Activated CD4-positive, alpha-beta T cell treated with anti-CD3 and anti-CD28 coated beads for 1 hour (primary cell): ENCODE results near the gene FAU.
"Not testable (repeated sequence)": the region's sequence is repeated elsewhere in the genome, so short reads cannot be mapped to it uniquely, and the experiment has no call there.

Source experiments
- DNase-seq: peaks from one replicate; pipeline ENCODE4 v3.0.0-alpha.2; 2020

The FAU gene

DNA sequence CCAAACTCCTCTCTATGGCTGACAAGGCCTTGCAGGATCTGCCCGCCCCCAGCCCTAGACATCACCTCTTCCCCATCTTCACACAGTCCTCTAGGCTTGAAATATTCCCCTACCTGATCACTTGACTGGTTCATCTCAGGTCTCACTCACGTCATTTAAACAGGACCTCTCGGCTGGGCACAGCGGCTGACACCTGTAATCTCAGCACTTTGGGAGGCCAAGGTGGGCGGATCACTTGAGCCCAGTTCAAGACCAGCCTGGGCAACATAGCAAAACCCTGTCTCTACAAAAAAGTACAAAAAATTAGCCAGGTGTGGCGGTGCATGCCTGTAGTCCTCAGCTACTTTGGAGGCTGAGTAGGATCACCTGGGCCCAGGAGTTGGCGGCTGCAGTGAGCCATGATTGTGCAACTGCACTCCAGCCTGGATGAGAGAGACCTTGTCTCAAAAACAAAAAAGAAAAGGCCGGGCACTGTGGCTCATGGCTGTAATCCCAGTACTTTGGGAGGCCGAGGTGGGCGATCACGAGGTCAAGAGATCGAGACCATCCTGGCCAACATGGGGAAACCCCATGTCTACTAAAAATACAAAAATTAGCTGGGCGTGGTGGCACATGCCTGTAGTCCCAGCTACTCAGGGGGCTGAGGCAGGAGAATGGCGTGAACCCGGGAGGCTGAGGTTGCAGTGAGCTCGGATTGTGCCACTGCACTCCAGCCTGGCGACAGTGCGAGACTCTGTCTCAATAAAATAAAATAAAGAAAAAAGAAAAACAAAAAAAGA is 2.9 kb downstream of the FAU start:
- DNase-seq = not testable (repeated sequence)

DNA sequence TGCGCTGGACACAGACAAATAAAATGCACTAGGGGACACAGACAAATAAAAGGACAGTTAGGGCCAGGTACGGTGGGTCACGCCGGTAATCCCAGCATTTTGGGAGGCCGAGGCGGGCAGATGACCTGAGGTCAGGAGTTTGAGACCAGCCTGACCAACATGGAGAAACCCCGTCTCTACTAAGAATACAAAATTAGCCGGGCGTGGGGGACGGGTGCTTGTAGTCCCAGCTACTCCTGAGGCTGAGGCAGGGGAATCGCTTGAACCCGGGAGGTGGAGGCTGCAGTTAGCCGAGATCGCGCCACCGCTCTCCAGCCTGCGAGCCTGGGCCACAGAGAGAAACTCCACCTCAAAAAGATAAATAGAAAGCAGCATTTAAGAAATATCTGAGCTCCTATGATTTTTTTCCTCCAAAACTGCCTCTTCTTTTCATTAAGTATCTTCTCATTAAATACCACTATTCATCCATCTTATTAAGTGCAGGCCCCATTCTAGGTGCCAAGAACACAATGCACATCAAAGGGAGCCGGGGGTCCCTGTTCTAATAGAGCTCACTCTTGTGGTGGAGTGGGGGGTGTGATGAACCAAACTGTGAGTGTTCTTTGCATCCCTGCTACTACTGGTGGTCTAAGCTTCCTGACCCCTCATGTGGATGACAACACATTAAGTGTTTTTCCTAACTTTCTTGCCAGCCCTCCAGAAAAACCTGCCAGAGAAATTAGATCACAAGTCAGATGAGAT is 3.7 kb downstream of the FAU start:
- DNase-seq = no peak

DNA sequence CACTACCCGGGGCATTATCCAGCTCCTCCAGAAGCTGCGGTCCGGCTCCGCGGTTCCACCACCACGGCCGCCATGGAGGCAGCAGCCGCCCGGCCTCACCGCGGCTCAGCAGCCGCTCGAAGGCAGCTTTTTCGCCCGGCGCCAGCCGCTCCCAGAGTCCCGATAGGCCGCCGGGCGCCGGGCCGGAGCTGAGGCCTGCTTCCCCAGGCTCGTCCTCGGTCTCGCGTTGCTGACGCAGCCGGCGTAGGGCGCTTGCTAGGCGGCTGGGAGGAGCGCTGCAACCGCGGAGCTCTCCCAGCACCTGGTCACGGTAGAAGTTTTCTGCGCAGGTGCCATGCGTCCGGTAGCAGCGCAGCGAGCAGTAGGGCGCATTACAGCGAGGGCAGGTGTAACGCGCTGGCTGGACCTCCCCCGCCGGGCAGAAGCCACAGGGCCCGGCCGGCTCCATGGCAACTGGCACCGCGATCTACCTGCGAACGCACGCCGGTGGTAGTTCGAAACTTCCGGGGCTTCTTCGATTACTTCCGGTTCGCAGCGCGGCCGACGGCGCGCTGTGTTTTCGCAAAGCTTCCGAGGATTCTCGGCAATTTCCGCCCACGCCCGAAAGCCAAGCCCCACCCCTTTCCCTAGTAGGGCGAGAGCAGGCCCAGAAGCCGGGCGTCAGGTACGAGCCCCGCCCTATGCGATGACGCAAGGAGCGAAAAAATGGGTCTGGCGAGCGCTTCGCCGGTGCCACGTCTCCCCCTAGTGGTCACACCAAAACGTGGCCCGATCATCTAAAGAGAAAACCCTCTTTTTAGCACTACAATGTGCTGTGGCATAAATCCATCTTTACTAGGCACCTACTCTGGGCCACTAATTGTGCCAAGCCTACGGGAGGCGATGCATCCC is 4.5 kb downstream of the FAU start, which contains the start of gene ZNHIT2:
Gene ZNHIT2, minus strand, starts transcription at position 496 of the 891 bp plus-strand sequence. Its CDS starts 48 bp downstream, at position 448.
- peak; percentile 100 for DNase-seq

DNA sequence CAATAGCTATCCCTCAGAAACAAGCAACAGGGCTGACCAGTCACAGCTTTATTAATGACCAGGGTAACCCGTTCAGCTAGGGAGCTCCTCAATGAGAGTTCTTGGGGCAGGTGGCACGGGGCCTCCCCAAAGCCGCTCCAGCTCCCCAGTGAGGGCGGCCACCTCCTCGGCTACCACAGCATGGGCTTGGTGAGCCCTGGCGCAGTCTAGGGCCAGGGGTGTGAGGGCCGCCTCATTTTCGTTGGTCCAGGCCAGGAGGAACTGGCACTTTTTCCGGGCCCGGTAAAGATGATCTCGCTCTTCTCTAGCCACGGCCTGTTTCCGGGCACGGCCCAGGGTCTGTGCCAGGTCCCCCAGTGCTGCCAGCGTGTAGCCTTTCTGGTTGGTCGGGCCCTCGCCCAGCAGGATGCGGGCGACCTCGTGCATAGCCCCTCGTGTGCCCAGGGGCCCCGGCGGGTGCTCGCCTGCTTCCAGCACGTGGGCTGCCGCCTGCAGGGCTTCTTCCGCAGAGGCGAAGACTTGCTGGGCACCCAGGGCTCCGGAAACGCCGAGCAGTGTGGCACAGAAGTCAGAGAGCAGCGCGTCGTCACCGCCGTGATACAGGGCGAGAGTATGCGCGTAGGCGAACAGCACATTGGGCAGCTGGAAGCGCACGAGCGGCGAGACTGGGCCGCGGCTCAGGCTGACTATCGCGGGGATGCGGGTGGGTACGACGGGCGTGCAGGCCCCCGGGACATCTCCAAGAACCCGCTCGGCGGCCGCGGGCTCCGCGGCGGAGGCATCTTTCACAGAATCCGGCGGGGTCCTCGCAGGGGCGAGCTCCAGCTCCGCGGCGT is 5.3 kb downstream of the FAU start:
- peak; percentile 43 for DNase-seq

DNA sequence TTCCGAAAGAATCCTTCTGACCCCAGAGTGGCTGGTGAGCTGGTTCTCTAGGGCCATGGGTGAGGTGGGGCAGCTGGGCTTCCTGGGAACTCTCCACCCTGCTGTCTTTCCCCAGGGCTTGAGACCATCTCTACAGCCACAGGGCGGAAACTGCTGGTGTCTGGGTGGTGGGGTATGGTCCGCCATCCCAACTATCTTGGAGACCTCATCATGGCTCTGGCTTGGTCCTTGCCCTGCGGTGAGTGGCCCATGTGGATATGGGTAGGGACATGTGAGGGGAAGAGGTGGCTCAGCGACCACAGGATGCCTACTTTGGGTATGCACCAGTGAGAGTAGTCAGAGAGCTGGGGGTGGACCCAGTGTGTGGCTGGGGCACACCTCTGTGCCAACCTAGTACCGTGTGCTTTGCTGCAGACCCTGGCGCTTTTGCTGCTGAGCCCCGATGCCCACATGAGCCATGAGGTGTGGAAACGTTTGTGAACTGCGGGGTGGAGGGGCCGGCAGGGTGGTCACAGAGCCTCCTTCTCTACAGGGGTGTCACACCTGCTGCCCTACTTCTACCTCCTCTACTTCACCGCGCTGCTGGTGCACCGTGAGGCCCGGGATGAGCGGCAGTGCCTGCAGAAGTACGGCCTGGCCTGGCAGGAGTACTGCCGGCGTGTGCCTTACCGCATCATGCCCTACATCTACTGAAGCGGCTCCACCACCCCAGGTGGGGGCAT is 6.4 kb downstream of the FAU start:
- no peak for DNase-seq

DNA sequence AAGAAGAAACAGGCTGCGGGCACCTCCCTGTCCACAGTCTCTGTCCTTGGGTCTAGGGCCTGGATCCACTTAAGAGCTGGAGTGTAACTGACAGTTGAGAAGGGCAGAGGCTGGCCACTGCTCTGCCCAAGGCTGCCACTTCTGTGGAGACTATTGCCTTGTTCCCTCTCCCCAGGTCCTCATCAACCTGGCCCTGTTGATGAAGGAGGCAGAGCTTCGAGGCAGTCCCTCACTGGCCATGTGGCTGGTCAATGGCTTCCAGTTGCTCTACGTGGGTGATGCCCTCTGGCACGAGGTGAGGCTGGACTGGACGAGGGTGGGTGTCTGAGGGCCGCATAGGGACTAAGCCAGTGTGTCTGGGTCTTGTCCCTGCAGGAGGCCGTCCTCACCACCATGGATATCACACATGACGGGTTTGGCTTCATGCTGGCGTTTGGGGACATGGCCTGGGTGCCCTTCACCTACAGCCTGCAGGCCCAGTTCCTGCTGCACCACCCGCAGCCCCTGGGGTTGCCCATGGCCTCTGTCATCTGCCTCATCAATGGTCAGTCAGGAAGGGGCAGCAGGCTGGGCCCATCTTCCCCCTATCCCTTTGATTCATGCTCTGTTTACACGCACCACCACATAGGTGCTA is 7.3 kb downstream of the FAU start:
- DNase-seq = no peak

DNA sequence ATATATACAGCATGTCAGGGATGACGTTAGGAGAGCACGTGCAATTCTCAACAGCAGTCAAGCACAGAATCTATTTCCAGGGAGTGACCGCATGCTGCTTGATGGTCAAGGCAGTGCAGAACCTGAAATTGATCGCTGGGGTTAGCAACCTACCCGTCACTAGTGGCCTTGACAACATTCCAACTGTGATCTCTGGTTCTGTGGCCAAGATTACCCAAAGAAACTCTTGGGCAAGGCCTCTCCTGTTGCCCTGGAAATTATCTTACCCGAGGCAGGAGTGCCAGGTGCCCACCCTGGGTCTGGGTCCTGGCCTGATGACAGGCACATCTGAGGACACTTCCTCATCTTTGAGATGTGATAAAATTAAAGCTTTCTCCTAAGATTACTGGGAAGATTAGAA is 8.1 kb downstream of the FAU start:
- DNase-seq = no peak

DNA sequence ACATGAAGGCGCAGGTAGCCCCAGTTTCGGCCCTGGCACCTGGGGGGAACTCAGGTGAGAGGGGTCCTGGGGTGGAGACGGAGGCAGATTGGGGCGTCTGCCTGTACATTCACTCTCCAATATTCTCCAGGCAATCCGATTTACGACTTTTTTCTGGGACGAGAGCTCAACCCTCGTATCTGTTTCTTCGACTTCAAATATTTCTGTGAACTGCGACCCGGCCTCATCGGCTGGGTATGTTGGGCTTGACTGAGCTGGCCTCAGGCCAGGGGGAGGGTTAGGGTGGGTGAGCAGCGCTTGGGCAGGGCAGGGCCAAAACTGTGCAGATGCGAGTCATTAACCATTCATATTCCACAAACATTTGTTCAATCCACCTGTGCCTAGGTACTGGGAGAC is 8.6 kb downstream of the FAU start:
- DNase-seq = no peak

DNA sequence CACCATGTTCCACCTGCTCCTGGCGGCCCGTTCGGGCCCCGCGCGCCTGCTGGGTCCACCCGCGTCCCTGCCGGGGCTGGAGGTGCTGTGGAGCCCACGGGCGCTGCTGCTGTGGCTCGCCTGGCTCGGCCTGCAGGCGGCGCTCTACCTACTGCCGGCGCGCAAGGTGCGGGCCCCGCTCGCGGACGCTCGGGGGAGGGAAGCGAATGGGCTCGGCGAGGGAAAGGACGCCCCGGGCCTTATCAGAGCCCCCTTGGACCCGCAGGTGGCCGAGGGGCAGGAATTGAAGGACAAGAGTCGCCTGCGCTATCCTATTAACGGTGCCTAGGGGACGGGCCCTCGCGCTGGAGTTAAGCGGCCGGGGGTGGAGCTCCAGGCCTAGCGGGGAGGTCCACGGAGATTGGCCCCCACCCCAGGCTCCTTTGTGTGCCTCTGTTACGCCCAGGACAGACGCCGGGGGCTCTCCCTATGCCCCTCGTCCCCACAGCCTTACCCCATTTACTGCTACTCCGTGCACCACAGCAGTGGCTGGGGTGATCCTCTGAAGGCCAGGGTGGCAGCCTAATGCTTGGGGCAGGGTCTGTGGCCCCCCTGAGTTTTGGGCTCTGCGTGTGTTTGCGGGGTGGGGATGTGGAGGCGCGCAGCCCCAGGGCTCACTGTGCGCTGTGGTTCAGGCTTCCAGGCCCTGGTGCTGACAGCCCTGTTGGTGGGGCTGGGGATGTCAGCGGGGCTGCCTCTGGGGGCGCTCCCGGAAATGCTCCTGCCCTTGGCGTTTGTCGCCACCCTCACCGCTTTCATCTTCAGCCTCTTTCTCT is 9.2 kb downstream of the FAU start:
- peak; percentile 58 for DNase-seq

DNA sequence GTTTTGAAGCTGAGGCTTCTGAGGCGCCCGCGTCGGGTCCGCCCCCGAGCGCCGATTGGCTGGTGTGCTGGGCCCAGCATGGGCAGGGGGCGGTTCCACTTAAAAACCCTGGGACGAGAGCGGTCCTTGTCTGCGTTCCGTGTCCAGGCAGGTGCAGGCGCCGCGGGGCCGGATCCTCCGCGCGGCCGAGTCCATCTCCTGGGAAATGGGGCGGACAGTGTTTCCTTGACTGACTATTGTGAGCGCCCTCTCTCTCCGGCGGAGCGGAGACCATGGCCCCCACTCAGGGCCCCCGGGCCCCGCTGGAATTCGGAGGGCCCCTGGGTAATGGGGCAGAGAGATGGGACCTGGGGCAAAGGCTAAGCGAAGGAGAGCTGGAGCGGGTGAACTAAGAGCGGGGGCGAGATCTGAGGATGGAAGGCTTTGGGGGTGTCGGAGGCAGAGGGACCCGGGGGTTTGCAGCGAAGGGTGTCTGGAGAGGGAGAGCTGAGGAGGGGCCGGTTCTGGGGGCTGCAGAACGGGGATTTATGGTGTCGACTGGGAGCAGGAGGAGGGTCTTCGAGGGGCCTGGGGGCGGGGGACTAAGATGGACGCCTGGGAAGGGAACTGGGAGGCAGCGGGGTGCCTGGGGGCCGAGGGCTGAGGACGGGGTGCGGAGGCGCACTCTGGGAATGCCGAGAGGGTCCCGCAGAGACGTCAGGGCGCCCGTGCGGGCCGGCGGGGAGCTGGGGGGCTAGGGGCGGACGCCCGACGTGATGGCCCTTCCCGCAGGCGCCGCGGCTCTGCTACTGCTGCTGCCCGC is 10.0 kb downstream of the FAU start, which contains the start of gene TM7SF2:
Gene TM7SF2, plus strand, starts transcription at position 129 of the 802 bp plus-strand sequence. Its CDS starts 144 bp downstream, at position 273.
- DNase-seq = peak; percentile 88

DNA sequence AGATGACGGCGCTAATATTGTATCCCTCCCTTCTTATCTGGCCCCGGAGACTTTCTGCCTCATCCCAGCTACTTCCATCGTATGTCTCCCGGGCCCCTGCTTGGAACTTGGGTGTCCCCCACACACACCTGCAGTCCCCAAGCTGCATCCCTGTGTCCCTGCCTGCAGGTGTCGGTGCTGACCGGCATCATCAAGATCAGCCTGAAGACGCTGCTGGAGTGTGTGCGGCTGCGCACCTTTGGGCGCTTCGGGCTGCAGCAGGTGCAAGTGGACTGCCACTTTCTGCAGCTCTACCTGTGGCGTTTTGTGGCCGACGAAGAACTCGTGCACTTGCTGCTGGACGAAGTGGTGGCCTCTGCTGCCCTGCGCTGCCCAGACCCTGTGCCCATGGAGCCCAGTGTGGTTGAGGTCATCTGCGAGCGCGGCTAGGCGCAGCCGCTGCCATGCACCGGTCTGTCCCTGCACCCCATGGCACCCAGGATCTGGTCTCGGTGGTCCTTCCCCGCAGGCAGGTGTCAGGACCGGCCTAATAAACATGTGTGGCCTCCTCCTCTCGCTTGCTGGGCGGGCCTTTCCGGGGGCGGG is 10.7 kb downstream of the FAU start:
- no peak for DNase-seq

DNA sequence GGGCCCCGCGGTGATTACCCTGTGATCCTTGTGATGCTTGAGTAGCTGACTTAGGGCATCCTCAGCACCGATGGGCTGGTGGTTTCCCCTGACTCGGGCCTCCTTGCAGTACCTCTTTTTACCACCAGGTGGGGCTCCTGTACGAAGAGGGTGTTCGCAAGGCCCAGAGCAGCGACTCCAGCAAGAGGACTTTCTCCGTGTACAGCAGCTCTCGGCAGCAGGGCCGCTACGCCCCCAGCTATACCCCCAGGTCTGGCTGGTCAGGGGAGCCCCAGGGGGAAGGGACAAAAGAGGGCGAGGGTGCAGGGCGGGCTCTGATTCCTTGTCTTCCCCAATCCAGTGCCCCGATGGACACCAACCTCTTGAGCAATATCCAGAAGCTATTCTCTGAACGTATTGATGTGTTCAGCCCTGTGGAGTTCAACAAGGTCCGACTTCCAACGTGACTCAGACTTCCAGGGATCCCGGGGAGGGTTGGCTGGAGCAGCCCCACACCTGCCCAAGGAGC is 11.5 kb downstream of the FAU start:
- peak; percentile 91 for DNase-seq

DNA sequence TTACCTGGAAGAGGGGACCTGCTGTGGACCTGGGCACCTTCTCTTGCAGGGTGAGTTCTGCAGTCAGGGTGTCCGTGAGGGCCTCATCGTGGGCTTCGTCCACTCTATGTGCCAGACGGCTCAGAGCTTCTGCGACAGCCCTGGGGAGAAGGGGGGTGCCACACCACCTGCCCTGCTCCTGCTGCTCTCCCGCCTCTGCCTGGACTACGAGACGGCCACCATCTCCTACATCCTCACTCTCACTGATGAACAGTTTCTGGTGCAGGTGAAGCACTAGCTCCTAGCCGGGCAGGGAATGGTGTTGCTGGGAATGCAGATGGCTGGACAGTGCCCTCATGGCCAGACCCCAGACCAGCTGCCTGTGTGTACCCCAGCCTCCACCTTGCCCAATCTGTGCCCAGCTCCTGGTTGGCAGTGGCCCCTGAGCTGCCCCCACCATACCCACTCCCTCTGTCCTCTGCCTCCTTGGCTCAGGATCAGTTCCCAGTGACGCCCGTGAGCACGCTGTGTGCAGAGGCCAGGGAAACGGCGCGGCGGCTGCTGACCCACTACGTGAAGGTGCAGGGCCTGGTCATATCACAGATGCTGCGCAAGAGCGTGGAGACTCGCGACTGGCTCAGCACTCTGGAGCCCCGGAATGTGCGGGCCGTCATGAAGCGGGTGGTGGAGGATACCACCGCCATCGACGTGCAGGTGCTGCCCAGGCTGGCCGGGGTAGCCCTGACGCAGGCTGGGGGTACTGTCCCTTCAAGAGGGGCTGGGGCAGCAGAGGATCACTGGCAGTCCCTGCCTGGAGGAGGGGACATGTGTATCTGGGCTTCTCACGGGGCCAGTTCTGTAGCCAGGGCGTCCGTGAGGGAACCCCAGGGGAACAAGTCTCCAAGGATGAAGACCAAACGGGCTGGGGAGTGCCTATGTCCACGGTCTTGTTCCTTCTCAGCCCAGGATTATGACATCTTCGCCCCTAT is 12.4 kb downstream of the FAU start:
- no peak for DNase-seq

DNA sequence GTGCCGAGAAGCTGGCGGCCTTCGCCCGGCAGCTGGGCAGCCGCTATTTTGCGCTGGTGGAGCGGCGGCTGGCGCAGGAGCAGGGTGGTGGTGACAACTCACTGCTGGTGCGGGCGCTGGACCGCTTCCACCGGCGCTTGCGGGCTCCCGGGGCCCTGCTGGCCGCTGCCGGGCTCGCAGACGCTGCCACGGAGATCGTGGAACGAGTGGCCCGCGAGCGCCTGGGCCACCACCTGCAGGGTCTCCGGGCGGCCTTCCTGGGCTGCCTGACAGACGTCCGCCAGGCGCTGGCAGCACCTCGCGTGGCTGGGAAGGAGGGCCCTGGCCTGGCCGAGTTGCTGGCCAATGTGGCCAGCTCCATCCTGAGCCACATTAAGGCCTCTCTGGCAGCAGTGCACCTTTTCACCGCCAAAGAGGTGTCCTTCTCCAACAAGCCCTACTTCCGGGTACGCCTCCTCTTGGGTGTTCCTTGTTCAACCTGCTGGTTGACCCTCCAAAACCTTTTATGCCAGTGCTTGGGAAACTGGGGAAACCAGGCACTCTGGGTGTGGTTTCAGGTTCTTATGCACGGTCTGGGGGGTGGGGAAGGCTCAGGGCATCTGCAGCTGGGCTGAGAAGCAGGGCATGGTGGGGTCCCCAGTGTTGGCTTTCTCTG is 13.3 kb downstream of the FAU start:
- DNase-seq = no peak

DNA sequence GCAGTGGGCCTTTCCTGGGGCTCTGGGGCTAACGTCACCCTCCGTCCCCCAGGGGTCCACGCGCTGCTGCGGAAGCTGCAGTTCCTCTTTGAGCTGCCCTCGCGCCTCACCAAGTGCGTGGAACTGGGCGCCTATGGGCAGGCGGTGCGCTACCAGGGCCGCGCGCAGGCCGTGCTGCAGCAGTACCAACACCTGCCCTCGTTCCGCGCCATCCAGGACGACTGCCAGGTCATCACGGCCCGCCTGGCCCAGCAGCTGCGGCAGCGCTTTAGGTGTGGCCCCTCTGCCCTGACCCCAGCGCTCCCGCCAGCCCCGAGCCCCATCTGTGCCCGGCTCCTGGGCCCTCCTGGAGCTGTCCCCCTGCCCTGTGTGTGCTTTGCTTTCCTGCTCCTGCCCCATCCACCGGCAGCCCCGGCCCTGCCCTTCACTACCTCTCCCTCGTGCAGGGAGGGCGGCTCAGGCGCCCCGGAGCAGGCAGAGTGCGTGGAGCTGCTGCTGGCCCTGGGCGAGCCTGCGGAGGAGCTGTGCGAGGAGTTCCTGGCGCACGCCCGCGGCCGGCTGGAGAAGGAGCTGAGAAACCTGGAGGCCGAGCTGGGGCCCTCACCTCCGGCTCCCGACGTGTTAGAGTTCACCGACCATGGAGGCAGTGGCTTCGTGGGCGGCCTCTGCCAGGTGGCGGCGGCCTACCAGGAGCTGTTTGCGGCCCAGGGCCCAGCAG is 14.0 kb downstream of the FAU start:
- DNase-seq = no peak

DNA sequence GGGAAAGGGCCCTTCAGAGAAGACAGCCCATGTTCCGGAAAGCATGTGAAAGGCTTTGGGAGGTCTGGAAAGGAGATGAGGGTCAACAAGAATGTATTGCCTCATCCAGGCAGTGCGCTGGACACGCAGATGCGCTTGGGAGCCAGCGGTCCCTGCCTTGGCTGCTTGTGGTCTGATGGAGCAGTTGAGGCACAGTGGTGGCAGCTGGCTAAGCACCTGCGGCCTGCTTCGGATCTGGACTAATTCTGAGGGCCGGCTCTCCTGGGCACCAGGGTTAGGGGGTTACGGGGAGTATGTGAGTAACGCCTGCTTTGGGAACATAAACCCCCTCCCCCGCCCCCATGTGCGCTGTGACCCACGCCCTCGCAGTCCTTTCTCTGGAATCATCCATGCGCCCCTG is 14.9 kb downstream of the FAU start:
- DNase-seq = no peak
